Kidney (tissue), 14 donors: Measurements from ENCODE around the gene FBXL16. TPM values are rescaled to one million over a fixed set of nuclear protein-coding genes. Genes with fewer than 3 reads are reported as not detected.

Source experiments
- DNase-seq, 5 donors: peaks; one replicate each; pipeline ENCODE4 v3.0.0-alpha.2; 2013 to 2020
- FAIRE-seq: peaks from 2 replicates; lab custom pipeline; 2012; peaks lifted over from hg19 to GRCh38; lab: Jason Lieb, UNC
- H3K27ac ChIP-seq, 2 donors: one replicate each; pipeline ENCODE4 v1.7.0; 2013; ENCODE audit warnings: low read depth in 2 of 2, low read length in 2 of 2, inconsistent platforms in 1 of 2
- H3K27me3 ChIP-seq: one replicate; pipeline ENCODE4 v1.7.1; 2013; ENCODE audit warnings: low read length, inconsistent platforms; ENCODE audit not compliant: control insufficient read depth, insufficient read depth
- H3K36me3 ChIP-seq, 3 donors: one replicate each; pipeline versions ENCODE4 v1.7.0 to v1.7.1; 2013; ENCODE audit warnings: low read length in 3 of 3, control low read depth in 1 of 3, inconsistent platforms in 1 of 3; ENCODE audit not compliant: insufficient read depth in 3 of 3, control insufficient read depth in 2 of 3
- H3K4me1 ChIP-seq, 3 donors: one replicate each; pipeline versions ENCODE4 v1.7.0 to v1.7.1; 2013; ENCODE audit warnings: low read length in 3 of 3, inconsistent platforms in 1 of 3, low read depth in 1 of 3; ENCODE audit not compliant: control insufficient read depth in 2 of 3, insufficient read depth in 2 of 3
- H3K4me3 ChIP-seq, 3 donors: one replicate each; pipeline versions ENCODE4 v1.7.0 to v1.8.1; 2013; ENCODE audit warnings: low read length in 3 of 3, control low read depth in 1 of 3, inconsistent platforms in 1 of 3
- H3K9ac ChIP-seq, 3 donors: one replicate each; pipeline versions ENCODE4 v1.7.0 to v1.7.1; 2013; ENCODE audit warnings: low read length in 3 of 3, control low read depth in 1 of 3, inconsistent platforms in 1 of 3
- H3K9me3 ChIP-seq, 3 donors: one replicate each; pipeline versions ENCODE4 v1.7.0 to v1.7.1; 2013; ENCODE audit warnings: low read length in 3 of 3, control low read depth in 1 of 3, inconsistent platforms in 1 of 3; ENCODE audit not compliant: control insufficient read depth in 2 of 3, insufficient read depth in 1 of 3
- CTCF ChIP-seq: IDR thresholded peaks from 3 replicates; pipeline ENCODE4 v1.5.1; 2012; ENCODE audit warnings: mild to moderate bottlenecking, moderate library complexity, borderline replicate concordance; ENCODE audit not compliant: insufficient read depth; ENCODE audit errors: extremely low read depth
- intact Hi-C: fragments of 100-400 bp; cut with DNase I; formaldehyde crosslinking; loops from one replicate; pipeline ENCODE4 v1.11.1; 2022
- polyA plus RNA-seq: library from polyadenylated mRNA; stranded (reverse); fragments of 350-450 nt; fragmentation: Illumina TruSeq; extraction: RNeasy Lipid Tissue Mini Kit (QIAGEN cat#74804); gene quantifications from one replicate; pipeline ENCODE4 v1.2.3, GENCODE V29; 2014; ENCODE audit warnings: low read depth, low replicate concordance; ENCODE audit not compliant: insufficient read depth
- total RNA-seq: library from RNA; stranded (reverse); fragmentation: NEBNext Ultra II Directional; extraction: Animal tissue kit (Norgen Biotek cat#: 25700); gene quantifications from one replicate; pipeline ENCODE4 v1.2.1, GENCODE V29; 2021
- donor health status: control.
- donor health status: control.
- donor health status: control.
- donor health status: control.
- donor health status: control.
- donor health status: DM: yes; HTN: yes; CAD: no.
- donor health status: Normal renal cell carcinoma (clear cell type).

FBXL16 gene
- total and polyA plus RNA-seq, 2 donors from 2014 or later, result 12.0 to 44.9 TPM

GRCh38 chr16:740459-740763, 34.8 kb upstream of the FBXL16 start:
- H3K9me3 ChIP-seq, result no peaks in the 10 kb centered on the region
- H3K27me3 ChIP-seq, result no peaks in the 10 kb centered on the region
- TF ChIP-seq CTCF, result no peak
- H3K4me1 ChIP-seq, result peaks cover 0 to 11% (median 0%) of the 10 kb centered on the region in 3 donors
- no peak for FAIRE-seq
- intact Hi-C loops, result no loop called here
- no peak for DNase-seq
- peak overlapping the region; percentile 8 to 77 (median 26) for H3K9ac ChIP-seq
- peaks cover 0 to 3% (median 0%) of the 10 kb centered on the region in 3 donors for H3K36me3 ChIP-seq
- H3K4me3 ChIP-seq, result peak overlapping the region; percentile 48 to 72 (median 65)
- H3K27ac ChIP-seq, result peak overlapping the region; percentile 28 to 71

- Histone ChIP-seq H3K4me1 (peaks cover 0 to 11% (median 0%) of the 10 kb centered on the region in 3 donors), H3K9me3 (no peaks in the 10 kb centered on the region), H3K9ac (peak overlapping the region in 2 of 3 donors; percentile 8 to 77), H3K27ac (no peak overlapping the region), H3K27me3 (no peaks in the 10 kb centered on the region), H3K4me3 (peak overlapping the region; percentile 12 to 72 (median 65)), H3K36me3 (peaks cover 0 to 3% (median 0%) of the 10 kb centered on the region in 3 donors)
- intact Hi-C loops, result no loop called here
- no peak for TF ChIP-seq CTCF
- FAIRE-seq (no peak), DNase-seq (peak in 1 of 5 donors; percentile 67)
These were observed 34.2 kb upstream of the FBXL16 start for GRCh38 chr16:739560-740458.

- Histone ChIP-seq H3K9me3 (no peaks in the 10 kb centered on the region), H3K27ac (no peak overlapping the region), H3K9ac (no peak overlapping the region), H3K4me3 (no peak overlapping the region), H3K27me3 (no peaks in the 10 kb centered on the region), H3K4me1 (peaks cover 0 to 11% (median 0%) of the 10 kb centered on the region in 3 donors), H3K36me3 (peaks cover 0 to 3% (median 0%) of the 10 kb centered on the region in 3 donors)
- DNase-seq (no peak), FAIRE-seq (no peak)
- intact Hi-C loops, result no loop called here
- no peak for TF ChIP-seq CTCF
These were observed 31.4 kb upstream of the FBXL16 start for GRCh38 chr16:736936-737481.
